DOHH2 (cell line): ENCODE measurements around the gene CEP95.

ENCODE experiments used
- H3F3A ChIP-seq: fragments of 200-600 bp; sonication (generic), shearing (Covaris generic); 2 replicates; pipeline ENCODE4 v1.6.0; 2016; ENCODE audit warnings: antibody characterized with exemption, mild to moderate bottlenecking; ENCODE audit not compliant: control insufficient read depth, insufficient read depth
- H3K27ac ChIP-seq: fragments of 200-600 bp; sonication (generic); 2 replicates; pipeline ENCODE4 v1.5.1; 2014; ENCODE audit warnings: low read depth, mild to moderate bottlenecking, low read length, moderate library complexity
- H3K27me3 ChIP-seq: fragments of 200-600 bp; sonication (generic); 2 replicates; pipeline ENCODE4 v1.6.1; 2014; ENCODE audit warnings: mild to moderate bottlenecking, low read length, mixed read lengths; ENCODE audit not compliant: control insufficient read depth
- H3K36me3 ChIP-seq: fragments of 200-600 bp; sonication (generic); 2 replicates; pipeline ENCODE4 v1.6.1; 2014; ENCODE audit warnings: mild to moderate bottlenecking, low read length, moderate library complexity, mixed read lengths; ENCODE audit not compliant: control insufficient read depth
- H3K4me1 ChIP-seq: fragments of 200-600 bp; sonication (generic); 2 replicates; pipeline ENCODE4 v1.6.1; 2014; ENCODE audit warnings: mild to moderate bottlenecking, low read length, mixed read lengths; ENCODE audit not compliant: control insufficient read depth
- H3K4me2 ChIP-seq: fragments of 200-600 bp; sonication (generic); 2 replicates; pipeline ENCODE4 v1.6.0; 2014; ENCODE audit warnings: mild to moderate bottlenecking, low read length, moderate library complexity
- H3K4me3 ChIP-seq: fragments of 200-600 bp; sonication (generic); 2 replicates; pipeline ENCODE4 v1.5.1; 2014; ENCODE audit warnings: mild to moderate bottlenecking, low read length, mixed read lengths
- H3K79me2 ChIP-seq: fragments of 200-600 bp; sonication (generic); 2 replicates; pipeline ENCODE4 v1.6.1; 2014; ENCODE audit warnings: mild to moderate bottlenecking, low read length, mixed read lengths; ENCODE audit not compliant: control insufficient read depth
- H3K9me2 ChIP-seq: fragments of 200-600 bp; sonication (generic); replicated peaks from 2 replicates; pipeline ENCODE4 v1.6.1; 2014; ENCODE audit warnings: mild to moderate bottlenecking, low read length, mixed read lengths; ENCODE audit not compliant: control insufficient read depth
- H3K9me3 ChIP-seq: fragments of 200-600 bp; sonication (generic); 2 replicates; pipeline ENCODE4 v1.6.1; 2014; ENCODE audit warnings: antibody characterized with exemption, low read length, mixed read lengths; ENCODE audit not compliant: control insufficient read depth, insufficient read depth
- H4K20me1 ChIP-seq: fragments of 200-600 bp; sonication (generic); 2 replicates; pipeline ENCODE4 v1.6.0; 2014; ENCODE audit warnings: low read depth, mild to moderate bottlenecking, antibody characterized with exemption, low read length, moderate library complexity; ENCODE audit not compliant: control insufficient read depth, insufficient read depth
- EZH2phosphoT487 ChIP-seq: fragments of 200-600 bp; sonication (generic); IDR thresholded peaks from 2 replicates; pipeline ENCODE4 v1.6.1; 2017; ENCODE audit warnings: borderline replicate concordance, mild to moderate bottlenecking, antibody characterized with exemption, low read length, moderate library complexity, mixed read lengths
- TF ChIP-seq, protein P1 (sequence below): fragments of 200-600 bp; sonication (generic); IDR thresholded peaks from one replicate; pipeline ENCODE4 v1.5.1; 2014; ENCODE audit warnings: antibody characterized with exemption, mild to moderate bottlenecking, low read depth, low read length; ENCODE audit not compliant: poor library complexity, severe bottlenecking

CEP95 gene

DNA sequence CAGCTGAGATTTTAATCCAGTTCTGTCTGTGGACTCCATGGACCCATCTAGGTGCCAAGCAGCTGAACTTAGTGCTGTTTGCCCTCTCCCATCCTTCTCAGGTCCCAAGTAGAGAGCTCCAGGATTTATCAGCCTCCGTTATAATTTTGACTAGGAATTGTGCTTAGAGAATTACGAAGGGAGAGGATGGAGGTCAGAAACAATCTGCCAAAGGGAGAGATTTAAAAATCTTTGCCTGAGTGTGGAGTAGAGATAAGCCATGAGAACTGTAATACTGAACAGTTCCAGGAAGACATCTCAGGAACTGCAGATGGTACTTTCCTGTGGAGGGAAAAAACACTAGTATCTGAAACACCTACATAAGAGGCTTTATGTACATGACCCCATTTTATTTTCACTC, 27.0 kb downstream of the CEP95 start:
- no peak overlapping the region for H3K4me3 ChIP-seq
- H4K20me1 ChIP-seq, result no peaks in the 10 kb centered on the region
- no peaks in the 10 kb centered on the region for H3K79me2 ChIP-seq
- H3K9me2 ChIP-seq, result no peaks in the 10 kb centered on the region
- H3K9me3 ChIP-seq, result no peaks in the 10 kb centered on the region
- H3F3A ChIP-seq, result peaks cover 3% of the 10 kb centered on the region; the same call in 1 of the 2 replicates
- peaks cover 98% of the 10 kb centered on the region for H3K36me3 ChIP-seq
- no peak for TF ChIP-seq EZH2phosphoT487
- TF ChIP-seq, protein P1, sequence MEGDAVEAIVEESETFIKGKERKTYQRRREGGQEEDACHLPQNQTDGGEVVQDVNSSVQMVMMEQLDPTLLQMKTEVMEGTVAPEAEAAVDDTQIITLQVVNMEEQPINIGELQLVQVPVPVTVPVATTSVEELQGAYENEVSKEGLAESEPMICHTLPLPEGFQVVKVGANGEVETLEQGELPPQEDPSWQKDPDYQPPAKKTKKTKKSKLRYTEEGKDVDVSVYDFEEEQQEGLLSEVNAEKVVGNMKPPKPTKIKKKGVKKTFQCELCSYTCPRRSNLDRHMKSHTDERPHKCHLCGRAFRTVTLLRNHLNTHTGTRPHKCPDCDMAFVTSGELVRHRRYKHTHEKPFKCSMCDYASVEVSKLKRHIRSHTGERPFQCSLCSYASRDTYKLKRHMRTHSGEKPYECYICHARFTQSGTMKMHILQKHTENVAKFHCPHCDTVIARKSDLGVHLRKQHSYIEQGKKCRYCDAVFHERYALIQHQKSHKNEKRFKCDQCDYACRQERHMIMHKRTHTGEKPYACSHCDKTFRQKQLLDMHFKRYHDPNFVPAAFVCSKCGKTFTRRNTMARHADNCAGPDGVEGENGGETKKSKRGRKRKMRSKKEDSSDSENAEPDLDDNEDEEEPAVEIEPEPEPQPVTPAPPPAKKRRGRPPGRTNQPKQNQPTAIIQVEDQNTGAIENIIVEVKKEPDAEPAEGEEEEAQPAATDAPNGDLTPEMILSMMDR, result no peak
- H3K4me2 ChIP-seq, result no peak overlapping the region
- no peaks in the 10 kb centered on the region for H3K4me1 ChIP-seq
- no peak overlapping the region for H3K27ac ChIP-seq
- H3K27me3 ChIP-seq, result no peaks in the 10 kb centered on the region

DNA sequence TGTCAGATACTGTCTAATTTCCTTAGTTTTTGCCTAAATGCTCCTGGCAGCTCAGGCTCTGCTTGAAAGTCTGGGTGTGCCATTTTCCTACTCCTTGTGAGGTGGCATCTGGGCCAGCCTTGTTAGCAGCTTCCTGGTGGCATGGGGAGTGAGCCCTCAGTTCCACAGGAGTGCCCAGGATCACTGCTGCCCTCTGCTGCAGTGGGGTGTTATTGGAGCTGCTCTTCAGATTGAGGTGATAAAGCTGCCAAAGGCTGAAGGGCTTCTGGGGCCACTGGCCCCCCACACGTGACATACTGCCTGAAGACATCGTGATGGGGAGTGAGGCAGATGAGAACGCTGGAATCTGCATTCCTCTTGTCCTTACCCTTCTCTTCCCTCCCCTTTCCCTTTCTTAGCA, 27.4 kb downstream of the CEP95 start:
- H3K27me3 ChIP-seq, result no peaks in the 10 kb centered on the region
- no peak overlapping the region for H3K27ac ChIP-seq
- TF ChIP-seq, protein P1, result peak; percentile 43
- no peak for TF ChIP-seq EZH2phosphoT487
- no peak overlapping the region for H3K4me3 ChIP-seq
- no peaks in the 10 kb centered on the region for H3K4me1 ChIP-seq
- peaks cover 98% of the 10 kb centered on the region for H3K36me3 ChIP-seq
- no peaks in the 10 kb centered on the region for H3K9me2 ChIP-seq
- no peaks in the 10 kb centered on the region for H3K79me2 ChIP-seq
- peaks cover 7% of the 10 kb centered on the region; the same call in 1 of the 2 replicates for H3F3A ChIP-seq
- no peaks in the 10 kb centered on the region for H3K9me3 ChIP-seq
- H3K4me2 ChIP-seq, result no peak overlapping the region
- H4K20me1 ChIP-seq, result no peaks in the 10 kb centered on the region

DNA sequence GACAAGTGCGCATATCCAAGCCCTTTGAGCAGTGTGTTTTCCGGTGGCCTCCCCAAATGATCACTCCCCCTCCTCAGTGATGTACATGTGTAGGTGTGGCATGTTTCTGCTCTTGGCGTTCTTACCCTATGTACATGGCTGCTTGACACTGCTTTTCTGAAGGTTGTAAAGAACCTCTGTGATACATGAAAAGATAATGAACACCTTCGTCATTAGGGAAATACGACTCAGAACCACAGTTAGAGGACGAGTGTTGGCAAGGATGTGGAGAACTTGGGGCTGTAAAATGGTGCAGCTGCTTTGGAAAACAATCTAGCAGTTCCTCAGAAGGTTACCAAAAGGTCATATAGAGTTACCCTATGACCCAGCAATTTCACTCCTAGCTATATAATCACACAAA, 28.6 kb downstream of the CEP95 start:
- no peaks in the 10 kb centered on the region for H3K9me3 ChIP-seq
- peaks cover 11% of the 10 kb centered on the region; the same call in 1 of the 2 replicates for H3F3A ChIP-seq
- H3K27me3 ChIP-seq, result no peaks in the 10 kb centered on the region
- no peak overlapping the region for H3K4me2 ChIP-seq
- no peaks in the 10 kb centered on the region for H4K20me1 ChIP-seq
- H3K27ac ChIP-seq, result no peak overlapping the region
- TF ChIP-seq, protein P1, result no peak
- TF ChIP-seq EZH2phosphoT487, result no peak
- H3K4me1 ChIP-seq, result no peaks in the 10 kb centered on the region
- H3K9me2 ChIP-seq, result no peaks in the 10 kb centered on the region
- no peaks in the 10 kb centered on the region for H3K79me2 ChIP-seq
- peaks cover 95% of the 10 kb centered on the region for H3K36me3 ChIP-seq
- no peak overlapping the region for H3K4me3 ChIP-seq
